ENCODE data around the gene SCGB3A1.

DNA sequence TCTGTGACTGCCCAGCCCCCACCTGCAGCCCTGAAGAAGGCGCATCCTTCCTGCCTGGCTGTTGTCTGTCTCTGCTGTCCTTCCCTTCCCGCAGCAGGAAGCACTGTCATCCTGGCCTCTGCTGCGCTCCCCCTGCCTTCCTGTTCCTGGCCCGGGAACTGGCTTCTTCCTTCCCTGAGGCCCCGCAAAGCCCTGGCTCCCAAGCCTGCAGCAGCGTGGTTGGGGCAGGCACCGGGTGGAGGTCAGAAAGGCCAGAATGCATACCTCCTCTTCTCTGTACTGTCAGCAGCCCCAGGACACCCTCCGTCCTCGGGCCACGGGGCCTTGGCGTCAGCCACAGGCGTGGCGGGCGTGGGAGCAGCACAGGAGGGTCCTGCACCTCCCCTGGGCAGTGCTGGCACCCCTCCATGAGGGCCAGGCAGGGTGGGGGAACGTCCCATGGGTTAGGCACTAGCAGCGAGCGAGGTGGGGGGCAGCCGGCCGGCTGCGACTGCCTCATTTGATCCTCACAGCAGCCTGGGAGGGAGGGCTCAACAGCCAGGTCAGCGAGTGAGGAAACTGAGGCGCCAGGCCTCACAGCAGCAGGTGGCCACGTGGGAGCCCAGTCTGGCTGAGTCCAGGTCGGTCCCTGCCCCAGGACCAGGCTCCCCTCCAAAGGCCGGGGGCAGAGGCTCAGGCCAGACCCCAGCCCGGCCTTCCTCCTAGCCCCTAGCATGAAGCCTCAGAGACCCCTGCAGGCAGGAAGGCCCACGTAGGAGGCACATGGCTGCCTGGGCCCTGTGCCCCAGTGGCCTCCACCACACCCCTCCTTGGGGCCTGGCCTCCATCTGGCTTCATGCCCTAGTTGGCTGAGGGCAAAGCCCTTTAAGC, 48.7 kb upstream of the SCGB3A1 start:
- TF ChIP-seq, protein P1, sequence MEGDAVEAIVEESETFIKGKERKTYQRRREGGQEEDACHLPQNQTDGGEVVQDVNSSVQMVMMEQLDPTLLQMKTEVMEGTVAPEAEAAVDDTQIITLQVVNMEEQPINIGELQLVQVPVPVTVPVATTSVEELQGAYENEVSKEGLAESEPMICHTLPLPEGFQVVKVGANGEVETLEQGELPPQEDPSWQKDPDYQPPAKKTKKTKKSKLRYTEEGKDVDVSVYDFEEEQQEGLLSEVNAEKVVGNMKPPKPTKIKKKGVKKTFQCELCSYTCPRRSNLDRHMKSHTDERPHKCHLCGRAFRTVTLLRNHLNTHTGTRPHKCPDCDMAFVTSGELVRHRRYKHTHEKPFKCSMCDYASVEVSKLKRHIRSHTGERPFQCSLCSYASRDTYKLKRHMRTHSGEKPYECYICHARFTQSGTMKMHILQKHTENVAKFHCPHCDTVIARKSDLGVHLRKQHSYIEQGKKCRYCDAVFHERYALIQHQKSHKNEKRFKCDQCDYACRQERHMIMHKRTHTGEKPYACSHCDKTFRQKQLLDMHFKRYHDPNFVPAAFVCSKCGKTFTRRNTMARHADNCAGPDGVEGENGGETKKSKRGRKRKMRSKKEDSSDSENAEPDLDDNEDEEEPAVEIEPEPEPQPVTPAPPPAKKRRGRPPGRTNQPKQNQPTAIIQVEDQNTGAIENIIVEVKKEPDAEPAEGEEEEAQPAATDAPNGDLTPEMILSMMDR (IDR thresholded peaks at IDR 0.05) = no peak
- no peak for TF ChIP-seq POLR2A (IDR thresholded peaks at IDR 0.05)
